Measurements from ENCODE around the gene GOLPH3.

DNA sequence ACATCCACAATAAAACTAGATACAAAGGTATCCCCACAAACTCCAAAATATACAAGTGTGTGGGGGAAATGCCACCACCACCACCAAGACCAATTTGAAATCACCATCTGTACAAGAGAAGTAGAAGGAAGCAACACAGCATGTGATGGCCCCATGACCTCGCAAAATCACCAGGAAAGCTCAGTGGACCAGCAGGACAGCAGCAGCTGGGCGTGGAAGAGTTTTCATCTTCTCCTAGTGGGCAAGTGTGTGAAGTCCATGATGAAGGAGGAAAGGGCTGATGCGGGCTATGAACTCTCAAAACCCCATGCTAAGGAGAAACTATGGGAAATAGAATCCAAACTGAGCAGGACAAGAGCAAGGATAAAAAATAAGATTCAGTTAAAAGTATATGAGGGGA lies 58.1 kb downstream of the GOLPH3 start:
- TF ChIP-seq POLR2A (IDR thresholded peaks at IDR 0.05) (no peak), CTCF (IDR thresholded peaks at IDR 0.05) (no peak), POLR2AphosphoS5 (IDR thresholded peaks at IDR 0.05) (no peak)

All from prostate gland (tissue), 2 donors.